GM12801 (cell line): ENCODE results near the gene F8.

Experiments used
- TF ChIP-seq, protein P1 (sequence below): IDR thresholded peaks from one replicate; pipeline ENCODE4 v1.5.1; 2011; ENCODE audit warnings: control low read depth; ENCODE audit not compliant: insufficient read length; ENCODE audit errors: extremely low read depth

The F8 gene

DNA sequence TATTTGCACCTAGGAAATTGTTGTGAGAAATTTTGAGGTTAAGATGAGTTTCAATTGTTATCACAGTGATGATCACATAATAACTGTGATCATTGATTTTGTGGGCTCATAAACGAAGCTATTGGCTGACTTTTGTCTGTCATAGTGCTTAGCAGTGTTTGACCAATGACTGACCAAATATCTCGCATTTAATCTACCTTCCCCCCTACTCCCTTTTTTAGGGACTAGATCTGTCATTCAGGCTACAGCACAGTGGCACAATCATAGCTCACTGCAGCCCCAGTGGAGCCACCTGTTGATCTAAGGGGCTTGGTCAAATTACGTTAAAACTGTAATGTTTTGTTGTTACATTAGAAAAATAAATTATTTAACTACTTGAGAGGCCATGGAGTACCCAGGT lies 5.6 kb upstream of the F8 start:
- TF ChIP-seq, protein P1, sequence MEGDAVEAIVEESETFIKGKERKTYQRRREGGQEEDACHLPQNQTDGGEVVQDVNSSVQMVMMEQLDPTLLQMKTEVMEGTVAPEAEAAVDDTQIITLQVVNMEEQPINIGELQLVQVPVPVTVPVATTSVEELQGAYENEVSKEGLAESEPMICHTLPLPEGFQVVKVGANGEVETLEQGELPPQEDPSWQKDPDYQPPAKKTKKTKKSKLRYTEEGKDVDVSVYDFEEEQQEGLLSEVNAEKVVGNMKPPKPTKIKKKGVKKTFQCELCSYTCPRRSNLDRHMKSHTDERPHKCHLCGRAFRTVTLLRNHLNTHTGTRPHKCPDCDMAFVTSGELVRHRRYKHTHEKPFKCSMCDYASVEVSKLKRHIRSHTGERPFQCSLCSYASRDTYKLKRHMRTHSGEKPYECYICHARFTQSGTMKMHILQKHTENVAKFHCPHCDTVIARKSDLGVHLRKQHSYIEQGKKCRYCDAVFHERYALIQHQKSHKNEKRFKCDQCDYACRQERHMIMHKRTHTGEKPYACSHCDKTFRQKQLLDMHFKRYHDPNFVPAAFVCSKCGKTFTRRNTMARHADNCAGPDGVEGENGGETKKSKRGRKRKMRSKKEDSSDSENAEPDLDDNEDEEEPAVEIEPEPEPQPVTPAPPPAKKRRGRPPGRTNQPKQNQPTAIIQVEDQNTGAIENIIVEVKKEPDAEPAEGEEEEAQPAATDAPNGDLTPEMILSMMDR, result no peak

DNA sequence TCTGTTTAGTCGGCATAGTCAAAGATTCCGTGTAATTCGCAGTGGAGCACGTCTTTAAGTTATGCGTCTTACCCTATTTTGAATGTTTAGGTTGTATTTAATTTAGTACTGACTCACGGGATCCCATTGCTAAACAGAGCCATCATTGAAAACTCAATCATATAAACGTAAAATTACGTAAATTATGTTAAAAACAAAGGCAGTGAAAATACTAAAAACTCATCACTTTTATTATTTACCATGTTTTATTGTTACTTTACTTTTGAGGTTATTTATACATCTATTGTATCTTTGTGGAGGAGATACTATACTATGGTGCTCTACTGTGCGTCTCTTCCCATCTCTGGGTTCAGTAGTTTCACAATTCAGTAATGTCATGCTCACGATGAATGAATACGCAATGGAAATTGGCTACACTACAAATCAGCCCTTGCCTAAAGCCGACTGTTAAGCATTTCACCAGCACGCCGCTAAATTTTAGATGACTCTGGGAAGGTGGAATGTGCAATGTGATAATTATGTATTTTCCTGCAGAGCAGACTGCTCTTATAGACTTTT lies 5.1 kb upstream of the F8 start:
- TF ChIP-seq, protein P1, result no peak

DNA sequence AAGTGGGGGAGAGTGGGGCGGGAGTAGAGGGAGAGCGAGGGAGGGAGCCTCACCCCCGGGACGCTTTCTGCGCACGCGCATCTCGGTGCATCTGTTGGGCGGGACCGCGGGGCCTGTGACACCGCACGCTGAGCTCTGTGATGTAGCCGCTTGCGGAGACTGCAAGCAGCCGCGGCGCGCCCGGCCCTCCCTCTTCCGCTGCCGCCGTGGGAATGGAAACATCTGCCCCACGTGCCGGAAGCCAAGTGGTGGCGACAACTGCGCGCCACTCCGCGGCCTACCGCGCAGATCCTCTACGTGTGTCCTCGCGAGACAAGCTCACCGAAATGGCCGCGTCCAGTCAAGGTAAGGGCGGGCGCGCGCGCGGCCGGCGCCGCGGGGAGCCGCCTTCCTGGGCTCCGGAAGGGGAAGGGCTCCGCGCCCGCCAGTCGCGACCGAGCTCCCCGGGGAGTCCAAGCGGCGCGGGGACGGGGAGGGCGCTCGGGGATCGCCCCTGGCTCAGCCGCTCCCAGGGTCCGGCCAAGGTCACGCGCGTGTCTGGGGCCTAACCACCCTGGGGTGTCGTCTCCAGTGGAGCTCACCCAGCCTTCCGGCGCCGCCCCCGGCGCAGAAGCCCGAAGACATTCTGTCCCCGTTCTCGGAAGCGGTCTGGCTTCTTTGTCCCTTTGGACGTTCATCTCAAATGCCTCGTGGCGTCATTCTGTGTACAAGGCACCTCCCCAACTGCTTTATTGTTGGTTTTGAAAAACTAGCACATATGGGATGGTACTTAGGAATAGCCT lies 4.4 kb upstream of the F8 start, which contains the start of gene FUNDC2:
TSS of gene FUNDC2 (plus strand) at position 118 of the 782 bp plus-strand sequence. CDS start at position 213, 95 bp downstream.
- TF ChIP-seq, protein P1, result no peak

DNA sequence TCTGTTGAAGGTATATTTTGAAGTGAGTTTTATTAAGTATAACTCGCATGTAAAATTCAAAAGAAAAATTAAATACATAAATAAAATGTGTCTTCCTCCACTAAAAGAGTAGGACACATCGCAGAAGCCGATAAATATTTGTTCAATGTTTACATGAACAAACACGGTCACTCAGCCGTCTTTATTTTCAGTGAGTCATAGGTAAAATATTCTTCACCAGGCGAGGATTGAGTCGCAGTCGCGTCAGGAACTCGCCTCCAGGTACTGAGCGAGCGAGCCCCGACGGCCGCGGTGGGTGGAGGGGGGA lies 3.9 kb upstream of the F8 start:
- TF ChIP-seq, protein P1, result no peak

DNA sequence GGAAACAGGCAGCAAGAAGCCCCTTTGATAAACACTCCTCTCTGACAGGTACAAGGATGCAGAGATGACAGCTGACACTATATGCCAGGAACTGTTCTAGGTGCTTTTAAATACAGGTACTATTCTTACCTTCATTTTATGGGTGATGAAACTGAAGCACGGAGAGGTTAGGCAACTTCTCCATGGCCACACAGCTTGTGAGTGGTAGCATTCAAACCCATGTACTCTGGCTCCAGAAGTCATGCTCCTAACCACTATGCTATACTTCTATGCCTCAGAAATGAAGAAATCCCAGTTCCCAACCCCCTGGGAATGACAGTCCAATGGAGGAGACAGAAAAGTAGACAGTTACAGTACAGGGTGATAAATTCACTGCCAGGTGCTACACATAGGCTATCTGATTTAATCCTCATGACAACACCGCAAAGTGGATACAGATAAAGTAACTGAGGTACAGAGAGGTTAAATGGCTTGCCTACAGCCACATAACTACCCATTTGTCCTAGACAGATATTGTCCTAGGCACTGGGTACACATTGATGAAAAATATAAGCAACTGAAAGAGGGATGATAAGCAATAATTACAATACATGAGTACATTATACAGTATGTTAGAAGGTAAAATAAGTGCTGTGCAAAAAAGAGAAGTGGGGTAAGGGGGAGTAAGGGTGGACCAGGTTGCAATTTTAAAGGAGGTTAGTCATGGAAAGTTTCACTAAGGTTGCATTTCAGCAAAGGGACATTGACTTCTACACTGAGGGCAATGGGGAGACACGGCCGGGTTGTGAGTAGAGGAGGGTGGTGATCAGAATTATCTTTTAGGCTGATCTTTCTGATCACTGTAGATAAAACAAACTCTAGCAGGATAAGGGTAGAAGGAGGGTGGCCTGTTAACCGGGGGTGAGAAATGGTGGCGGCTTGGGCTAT lies 1.6 kb upstream of the F8 start:
- TF ChIP-seq, protein P1, result no peak

DNA sequence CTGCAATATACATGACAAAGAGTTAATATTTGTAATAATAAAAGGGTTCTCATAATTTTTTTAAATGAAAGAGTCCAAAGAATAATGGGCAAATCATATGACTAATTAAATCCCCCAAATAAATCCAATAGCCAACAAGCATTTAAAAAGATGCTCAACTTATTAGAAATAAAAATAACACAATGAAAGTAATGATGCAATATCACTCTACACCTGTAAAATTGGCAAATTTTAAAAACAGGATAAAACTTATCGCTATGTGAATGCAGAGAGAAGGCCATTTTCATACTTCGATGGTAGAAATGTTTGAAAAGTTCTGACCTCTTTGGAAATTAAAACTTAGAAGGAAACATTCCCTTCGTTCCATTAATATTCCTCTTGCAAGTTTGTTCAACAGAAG lies 1.9 kb downstream of the F8 start:
- TF ChIP-seq, protein P1, result no peak

DNA sequence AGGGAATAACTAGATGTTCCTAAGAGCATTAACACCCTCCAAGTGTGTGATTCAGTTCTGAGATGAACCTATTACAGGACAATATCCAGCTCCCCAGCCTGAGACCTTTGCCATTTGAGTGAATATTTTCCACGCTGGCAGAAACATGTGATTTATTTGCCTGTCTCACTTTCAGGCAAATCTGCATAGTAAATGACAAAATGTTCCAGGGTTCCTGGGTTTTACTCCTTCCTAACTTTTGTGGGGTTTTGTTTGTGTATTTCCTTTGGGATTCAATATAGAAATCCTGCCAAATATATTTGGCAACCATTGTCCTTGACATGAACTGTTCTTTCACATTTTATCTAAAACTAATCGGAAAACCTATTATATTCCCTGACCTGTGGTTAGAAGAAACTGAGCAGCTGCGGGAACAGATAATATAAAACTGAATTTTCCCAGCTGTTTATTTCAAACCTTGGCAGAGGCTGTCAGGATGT lies 12.5 kb downstream of the F8 start:
- TF ChIP-seq, protein P1, result no peak
